SIG-M5 (cell line): ENCODE results near the gene TBC1D17.

Experiments
- DNase-seq: peaks from one replicate; lab custom pipeline; 2025; lab: John Stamatoyannopoulos, UW

Gene TBC1D17

DNA sequence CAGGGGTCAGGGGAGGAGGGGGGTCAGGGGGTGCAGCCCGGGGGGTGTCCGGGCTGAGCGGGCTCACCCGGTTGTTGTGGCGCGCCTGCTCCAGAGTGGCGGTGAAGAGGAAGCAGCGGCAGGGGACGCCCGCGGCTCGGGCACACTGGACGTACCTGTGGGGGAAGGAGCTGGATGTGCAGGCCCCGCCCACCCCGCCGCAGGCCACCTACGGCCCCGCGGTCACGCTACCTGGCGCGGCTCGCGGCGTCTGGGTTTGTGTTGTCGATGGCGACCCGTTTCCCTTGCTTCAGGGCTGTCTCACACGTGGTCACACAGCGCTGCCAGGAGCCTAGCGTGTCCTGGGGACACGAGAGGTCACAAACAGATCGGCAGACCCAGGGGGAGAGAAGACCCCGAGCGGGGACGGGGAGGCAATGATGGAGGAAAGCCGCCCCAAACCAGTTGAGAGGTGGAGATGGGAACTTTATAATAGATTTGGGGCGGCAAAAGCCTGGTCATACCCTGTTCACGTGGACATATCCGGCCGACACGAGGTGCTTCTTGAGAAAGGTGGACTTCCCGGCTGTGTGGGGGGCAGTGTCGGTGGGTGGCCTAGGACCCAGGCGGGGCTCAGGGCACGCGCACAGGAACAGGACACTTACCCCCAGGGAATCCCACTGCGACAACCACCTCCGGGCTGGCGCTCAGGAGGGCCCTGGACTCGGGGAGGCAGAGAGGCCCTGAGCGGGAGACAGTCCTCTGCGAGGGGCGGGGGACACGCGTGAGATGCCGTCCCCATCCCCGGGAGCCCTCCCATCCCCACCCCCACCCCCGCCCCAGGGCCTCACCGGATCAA is 15.7 kb upstream of the TBC1D17 start:
- DNase-seq: no peak

DNA sequence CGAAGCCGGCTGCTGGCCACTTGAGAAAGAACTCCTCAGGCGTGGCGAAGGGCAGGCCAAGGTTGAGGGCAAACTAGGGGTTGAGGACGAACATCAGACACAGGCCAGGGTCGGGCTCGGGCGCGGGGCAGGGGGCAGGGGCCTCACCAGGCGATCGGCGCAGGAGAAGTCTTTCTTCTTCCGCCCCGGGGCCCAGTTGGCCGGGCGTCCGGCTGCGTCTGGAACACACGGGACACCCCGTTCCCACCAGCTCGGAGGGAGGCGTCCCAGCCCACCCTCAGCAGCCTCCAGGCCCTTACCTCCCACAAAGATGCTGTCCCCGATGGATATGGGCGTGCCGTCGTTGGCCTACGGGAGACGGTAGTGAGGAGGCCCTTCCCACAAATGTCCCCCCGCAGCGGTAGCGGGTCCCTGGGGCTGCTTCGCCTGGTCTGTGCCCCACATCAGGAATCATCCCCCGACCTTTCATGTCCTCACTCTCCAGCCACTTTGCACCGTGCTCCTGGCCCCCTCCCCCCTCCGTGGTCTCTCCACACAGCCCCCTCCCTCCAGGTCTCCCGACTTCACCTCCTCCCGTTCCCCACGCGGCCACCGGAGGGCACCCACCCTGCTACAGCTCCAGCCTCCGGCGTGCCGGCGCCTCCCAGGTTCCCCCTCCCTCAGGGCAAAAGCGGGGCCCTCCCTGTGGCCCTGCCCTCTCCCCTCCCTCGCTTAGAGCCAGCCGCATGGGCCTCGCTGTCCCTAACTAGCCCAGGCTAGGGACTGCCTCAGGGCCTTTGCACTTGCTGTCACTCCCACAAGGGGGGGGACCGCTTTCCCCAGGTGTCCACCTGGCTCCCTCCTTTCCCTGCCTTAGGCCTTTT is 14.9 kb upstream of the TBC1D17 start:
- DNase-seq: no peak

DNA sequence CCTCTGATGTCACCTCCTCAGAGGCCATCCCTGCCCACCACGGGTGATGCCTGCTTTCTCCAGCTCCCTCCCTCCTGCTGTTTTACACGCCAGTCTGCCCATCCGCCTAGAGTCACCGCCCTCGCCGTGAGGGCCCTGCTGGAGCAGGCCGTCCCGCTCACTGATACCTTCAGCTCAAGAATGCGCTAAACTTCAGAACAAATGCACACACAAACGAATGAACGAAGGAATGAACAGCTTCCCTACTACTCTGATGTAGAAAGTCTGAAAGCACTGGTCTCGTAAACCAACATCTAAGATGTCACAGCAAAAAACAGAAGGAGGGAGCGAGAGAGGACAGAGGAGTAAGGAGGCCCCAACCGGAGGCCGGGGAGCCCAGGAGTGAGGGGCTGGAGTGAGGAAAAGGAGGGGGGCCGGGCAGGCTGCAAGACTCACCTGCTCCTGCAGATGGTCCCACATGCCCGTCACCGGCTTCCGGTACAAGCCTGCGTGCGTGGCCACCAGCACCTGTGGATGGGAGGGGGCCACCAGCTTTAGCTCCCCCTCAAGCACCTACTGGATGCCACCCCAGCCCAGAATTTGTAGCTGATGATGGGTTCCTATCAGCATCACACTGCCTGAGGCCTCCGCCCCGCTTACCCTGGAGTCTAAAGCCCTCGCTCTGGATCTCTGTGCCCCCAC is 14.1 kb upstream of the TBC1D17 start:
- DNase-seq: no peak

DNA sequence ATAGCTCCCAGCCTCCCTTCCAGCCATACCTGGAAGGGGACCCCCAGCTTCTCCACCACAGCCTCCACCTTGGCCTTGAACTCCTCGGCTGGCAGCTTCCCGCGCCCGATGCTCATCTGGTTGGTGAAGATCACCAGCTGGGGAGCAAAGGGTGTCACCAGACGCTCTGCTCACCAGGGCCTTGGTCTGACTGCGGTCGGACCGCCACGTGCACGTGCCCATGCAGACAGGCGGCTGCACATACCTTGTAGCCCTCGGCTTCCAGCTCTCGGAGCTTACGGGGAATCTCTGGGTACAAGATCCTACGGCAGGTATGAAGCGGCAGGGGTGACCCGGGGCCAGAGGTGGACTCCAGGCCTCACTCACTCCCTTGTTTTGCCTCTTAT is 13.6 kb upstream of the TBC1D17 start:
- no peak for DNase-seq

DNA sequence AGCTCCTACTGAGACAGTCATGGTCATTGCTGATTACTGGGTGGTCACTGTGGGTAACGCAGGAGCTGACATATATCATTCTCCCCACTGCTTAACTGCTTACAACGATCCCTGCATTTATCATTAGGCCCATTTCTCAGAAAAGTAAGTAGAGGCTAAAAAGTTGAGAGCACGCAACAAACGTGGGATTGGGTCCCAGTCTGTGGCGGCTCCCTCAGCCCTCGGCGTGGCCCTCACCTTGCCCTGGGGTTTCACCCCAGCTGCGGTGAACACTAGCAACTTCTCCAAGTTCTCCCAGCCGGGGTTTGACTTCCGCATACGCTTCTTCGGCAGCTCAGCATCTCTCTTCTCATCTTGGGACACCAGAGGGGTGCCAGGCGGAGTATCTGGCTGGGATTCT is 12.6 kb upstream of the TBC1D17 start:
- no peak for DNase-seq

DNA sequence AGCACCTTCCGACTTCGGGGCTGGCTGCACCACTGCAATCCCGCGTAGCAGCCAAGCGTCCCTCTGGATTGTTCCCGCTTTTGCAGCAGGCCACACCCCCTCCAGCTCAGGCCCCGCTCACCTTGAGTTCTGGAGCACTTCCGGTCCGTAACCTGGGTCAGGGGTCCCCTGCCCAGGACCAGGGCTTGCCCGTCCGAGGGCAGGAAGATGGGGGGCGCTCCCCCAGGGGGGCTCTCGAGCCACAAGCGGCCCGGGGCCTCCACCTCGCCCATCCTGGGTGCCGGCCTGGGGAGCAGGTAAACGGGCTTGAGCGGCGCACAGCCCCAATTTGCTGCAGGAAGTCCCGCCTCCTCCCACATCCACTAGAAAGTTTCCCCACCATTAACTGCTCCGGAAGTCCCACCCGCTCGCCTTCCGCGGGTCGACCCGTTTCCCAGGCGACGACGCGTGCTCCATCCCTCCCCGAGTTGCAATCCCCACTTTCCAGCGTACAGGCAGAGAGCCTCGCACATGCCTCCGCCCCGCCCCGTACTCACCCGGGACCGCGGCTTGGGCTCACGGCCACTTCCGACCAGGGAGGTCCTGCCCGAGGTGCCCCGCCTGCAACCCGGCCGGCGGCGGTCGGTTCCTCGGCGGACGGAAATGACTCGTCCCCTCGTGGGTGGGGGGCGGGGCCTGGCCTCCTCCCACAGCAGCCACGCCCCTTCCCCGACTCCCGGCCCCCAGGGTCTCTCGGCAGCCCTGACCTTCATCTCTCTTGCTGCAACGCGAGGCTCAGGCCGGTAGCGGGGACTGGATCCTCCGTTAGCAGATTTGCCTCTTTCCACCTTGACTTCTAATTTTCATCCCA is 10.3 kb upstream of the TBC1D17 start, which contains the start of gene PNKP:
Gene PNKP (minus strand): TSS at position 644 of the 850 bp plus-strand sequence. CDS start 372 bp downstream, at position 272.
- peak; percentile 49 for DNase-seq

DNA sequence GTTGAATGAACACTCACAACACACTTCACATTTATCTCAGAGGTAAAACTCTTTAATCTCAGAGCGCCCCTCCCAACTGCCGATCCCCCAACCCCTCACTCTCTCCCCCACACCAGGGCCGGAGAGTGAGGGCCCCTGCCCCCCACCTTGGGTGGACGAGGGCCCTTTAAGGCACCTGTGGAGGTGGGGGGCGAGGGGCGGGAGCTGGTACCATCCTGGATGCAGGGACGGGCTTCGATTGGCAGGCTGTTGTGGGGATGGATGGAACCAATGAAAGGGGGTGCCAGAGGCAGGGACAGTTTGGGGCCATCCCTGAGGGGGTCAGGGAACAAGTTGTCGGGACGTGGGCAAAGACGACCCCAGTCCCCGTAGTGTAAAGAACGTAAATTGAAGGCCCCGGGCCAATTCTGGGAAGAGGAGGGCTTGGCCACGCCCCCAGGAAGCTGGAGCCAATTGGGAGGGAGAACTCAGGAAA is 8.5 kb upstream of the TBC1D17 start:
- no peak for DNase-seq

DNA sequence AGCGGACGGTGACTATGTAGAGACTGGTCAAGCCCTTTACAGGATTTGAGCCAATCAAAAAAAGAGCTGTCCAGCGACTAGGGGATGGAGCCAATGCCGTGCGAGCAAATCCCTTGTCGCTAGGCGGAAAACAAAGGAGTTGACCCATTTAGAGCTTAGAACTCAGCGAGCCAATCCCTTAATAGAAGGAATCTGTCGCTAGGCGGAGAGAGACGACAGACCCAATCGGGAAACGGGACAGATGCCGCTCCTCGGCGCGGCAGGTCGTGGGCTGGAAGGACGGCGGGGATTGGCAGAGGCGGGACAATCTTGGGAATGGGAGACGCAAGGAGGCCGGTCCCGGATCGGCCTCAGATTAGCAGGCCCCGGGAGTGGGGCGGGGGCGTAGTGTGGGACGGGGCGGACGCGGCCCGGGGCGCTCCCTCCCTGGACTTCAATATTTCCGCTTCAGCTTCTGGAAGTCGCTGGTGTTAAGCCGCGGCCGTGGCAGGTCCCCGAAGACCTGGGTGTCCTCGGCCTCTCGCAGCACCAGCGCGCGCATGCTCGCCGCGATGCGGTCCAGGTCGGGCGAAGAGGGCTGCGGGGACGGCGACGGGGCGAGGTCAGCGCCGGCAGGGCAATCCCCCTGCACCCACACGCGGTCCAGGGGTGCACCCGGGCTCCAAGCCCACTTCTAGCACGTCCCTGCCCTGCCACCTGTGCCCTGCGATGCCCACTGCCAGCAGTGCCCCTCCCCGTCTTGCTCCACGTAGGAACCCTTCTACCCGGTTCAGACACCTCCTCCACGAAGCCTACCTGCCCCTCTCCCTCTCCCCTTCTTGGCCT is 7.8 kb upstream of the TBC1D17 start:
- DNase-seq: peak; percentile 98

DNA sequence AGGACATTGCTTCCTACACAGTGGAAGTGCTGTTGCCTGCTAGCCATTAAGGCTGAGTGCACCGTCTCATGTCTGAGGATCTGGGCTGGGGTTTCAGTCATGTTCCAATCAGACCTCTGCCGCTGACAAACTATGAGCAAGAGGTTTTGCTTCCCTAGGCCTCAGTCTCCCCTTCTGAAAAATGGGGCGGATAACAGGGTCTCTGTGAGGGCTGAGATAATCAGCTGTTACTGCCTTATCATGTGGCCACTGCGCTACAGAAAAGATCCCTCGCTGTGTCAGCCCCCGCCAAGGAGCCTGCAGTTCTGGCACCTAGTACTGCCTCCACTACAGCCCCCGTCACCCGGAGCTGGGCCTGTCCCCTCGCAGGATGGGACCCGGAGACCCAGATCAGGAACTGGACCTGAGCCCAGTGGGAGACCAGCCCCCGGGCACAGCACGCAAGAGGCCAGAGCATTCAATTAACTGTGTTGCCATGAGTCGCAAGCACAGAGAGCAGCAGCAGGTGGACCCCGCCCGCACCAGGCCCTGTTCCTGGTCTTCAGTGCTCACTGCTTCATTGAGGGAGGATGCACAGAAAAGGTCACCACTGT is 7.1 kb upstream of the TBC1D17 start:
- no peak for DNase-seq

DNA sequence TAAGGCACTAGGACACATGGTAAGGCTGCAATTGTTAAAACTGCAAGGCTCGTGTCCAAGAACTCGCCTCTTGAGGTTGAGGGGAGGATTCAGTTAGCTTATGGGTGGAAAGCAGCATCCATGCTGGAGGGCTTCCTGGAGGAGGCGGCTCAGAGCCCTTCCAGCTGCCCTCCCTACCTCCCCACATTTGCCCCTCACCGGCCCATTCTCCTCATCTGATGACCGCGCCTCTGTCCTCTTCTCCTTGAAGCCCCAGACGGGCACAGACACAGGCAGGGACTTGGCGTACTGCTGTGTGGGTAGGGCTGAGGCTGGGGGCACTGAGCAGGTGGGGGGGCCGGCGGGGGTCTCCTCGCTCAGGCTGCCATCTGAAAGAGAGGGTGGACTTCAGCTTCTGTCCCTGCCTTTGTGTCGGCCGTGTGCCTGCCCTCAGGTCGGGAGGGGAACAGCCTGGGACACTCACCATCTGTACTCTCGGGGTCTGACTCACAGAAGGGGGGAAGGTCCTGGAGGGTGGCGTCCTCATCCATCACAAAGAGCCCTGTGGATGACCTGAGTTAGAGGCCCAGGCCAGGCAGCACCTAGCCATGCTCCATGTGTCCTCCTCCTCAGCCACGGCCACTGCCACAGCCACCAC is 6.0 kb upstream of the TBC1D17 start:
- no peak for DNase-seq

DNA sequence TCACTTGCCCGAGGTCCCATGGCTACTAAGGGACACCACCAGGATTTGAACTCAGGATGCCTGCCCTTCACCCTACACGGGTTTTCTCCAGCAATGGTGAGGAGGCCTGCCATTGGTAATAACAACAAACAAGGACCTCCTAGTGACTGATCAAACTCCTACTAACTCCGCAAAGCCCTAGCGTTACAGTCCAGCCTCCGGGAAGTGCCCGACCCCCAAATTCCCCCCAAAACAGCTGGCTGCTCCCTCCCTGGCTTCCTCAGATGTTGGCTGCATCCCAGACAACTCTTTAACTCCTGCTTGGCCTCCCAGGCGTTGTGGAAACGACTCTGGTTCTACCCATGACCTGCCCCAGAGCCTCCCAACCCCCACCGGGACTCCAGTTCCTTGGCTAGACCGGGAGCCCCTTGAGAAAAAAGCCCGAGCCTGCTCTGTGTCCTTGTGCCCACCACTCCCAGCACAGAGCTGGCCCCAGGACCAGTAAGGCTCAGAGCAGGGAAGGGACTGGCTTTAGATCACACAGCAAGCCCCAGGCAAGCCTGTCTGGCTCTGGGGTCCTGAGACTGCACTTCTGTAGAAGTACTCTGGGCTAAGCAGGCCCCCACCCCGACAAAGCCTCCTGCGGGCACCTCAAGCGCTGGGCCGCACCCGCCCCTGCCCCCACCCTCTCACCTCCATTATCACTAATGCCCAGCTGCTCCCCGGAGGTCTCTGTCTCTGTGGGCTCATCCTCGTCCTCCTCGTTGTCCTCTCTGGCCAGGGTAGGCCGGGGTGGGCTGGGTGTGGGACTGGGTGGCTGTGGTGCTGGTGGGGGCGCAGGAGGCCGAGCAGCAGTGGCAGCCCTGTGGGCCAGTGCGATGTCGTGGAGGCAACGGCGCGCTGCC is 5.0 kb upstream of the TBC1D17 start:
- DNase-seq: no peak

DNA sequence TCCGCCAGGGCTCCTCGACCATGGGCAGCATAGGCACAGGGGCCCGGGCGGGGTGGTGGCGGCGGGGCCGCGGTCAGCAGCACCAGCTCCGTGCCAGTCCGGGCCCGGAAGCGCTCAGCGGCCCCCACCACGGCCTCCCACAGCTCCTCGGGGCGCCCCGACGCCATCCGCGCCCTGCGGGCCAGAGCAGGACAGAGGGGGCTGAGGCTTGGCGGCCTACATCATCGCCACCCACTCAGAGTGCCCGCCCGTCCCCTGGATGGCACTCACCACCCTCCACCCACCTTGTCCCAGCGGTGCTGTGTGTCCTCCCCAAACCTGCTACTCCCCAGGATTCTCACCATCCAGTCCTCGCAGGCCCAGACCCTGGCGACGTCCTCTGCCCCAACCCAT is 4.4 kb upstream of the TBC1D17 start:
- DNase-seq: no peak

DNA sequence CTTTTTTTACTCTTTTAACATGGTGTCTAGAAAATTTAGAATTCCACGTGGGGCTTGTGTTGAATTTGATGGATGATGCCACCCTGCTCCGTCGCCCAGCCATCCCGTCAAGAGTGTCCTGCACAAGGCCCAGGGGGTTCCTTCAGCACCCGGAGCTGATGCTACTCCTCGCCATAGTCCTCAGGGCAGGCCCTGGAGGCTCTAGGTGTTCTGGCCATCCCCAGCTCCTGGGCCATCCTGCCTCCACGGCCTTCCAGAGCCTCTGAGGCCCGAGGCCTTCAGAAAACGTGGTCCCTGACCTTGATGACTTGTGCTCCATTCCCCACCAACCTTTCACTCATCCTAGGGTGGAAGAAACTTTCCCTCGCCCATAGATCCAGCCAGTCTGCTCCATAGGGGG is 3.7 kb upstream of the TBC1D17 start:
- DNase-seq: no peak

DNA sequence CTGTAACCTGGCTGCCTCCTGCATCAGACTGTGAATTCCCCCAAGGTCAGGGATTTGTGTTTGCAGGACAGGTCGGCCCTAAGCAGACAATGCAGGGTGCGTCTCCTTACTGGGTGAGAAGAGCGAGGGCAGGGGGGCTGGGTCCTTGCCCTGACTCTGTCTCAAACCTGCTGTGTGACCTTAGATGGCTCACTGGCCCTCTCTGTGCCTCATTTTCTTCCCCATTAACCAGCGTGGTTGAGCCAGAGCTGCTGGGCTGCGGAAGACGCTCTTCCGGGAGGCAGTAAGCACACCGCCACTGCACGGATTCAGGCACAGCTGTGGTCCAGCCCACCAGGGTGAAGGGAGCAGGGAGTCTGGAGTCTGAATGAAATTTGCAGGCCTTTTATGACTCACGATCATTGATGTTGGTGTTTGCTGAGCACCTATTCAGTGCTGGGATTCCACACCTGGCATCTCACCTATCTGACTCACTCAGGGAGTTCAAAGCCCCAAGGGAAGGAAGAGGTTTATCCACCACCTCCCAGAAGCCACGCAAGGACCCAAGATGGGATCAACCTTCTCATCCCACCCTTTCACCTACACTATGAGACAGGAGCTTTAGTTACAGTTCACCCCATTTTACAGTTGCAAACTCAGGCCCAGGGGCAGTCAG is 2.9 kb upstream of the TBC1D17 start:
- DNase-seq: no peak

DNA sequence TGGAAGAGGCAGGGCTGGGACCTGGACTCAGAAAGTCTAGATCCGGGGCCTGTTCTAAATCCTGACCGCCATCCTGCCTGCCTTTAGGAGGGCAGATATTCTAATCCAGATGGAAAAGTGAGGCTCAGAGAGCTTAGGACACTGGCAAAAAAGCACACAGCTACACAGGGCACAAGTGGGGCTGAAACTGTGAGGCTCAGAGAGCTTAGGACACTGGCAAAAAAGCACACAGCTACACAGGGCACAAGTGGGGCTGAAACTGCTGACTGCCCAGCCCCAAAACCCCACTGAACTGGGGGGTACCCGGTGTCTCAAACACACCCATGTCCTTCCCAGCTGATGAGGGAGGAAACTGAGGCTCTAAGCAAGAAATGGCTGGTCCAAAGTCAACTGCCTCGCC is 2.3 kb upstream of the TBC1D17 start:
- no peak for DNase-seq

DNA sequence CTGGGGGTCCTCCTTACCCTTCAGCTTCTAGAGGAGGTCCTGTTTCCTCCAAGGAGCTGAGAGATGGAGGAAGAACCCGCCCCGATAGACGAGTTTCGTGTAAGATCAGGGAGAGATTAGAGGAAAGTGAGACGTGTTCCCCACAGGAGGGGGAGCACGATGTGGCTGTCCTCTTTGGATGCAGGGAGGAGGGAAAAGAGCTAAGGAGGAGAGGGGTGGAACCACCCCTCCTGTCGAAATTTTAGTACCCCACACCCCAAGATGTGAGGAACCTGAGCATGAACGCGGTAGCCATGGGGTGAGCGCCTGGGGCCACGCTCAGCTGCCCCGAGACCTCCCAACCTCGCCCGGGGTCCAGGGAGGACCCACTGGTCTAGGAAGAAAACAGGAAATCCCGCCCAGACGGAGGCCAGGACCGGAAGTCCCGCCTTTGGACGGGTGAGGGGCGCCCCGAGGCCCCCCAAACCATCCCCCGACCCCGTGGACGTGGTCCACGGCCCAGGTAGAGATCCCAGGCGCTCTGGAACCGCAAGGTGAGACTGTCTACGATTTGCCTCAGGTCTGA is 1.6 kb upstream of the TBC1D17 start:
- DNase-seq: no peak

DNA sequence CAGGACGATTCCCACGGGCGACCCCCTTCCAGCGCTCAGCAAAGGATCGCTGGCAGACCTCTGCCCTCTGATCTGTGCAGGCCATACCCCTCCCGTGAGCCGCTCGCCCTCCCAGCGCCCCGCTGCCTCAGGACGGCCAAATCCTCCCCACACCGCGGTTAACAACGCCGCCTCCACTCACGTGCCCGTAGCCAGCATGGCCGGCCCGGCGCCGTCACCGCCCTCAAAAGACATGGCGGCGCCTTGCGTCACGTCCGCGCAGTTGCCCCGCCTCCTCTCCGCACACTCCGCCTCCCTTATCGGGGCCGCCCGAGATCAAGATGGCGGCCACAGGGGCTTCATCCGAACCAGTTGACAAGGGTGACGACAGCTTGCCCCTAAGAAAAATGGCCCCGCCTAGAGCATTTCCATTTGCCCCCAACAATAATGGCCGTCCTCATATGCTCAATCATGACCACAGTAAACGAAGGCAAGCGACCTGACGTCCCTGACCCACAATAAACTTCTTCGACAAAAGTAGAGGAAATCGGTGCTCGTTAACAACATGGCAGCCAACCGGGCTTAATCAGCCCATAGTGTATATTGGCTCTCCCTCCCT is 981 bp upstream of the TBC1D17 start:
- peak; percentile 86 for DNase-seq
